Glutamatergic neuron (in vitro differentiated cells): ENCODE measurements around the gene PDLIM7. TPM values are rescaled to one million over a fixed set of nuclear protein-coding genes. Genes with fewer than 3 reads are reported as not detected.
A peak's percentile ranks its signal among the peaks of the same experiment; 100 is the strongest.

Source experiments
- DNase-seq: peaks from one replicate; pipeline ENCODE4 v3.0.0; 2022
- H3K27ac Mint-ChIP-seq: one replicate; pipeline ENCODE4 v1.8.0; 2020; ENCODE audit warnings: mild to moderate bottlenecking, mixed read lengths, inconsistent platforms; ENCODE audit not compliant: unreplicated experiment
- H3K27me3 Mint-ChIP-seq: one replicate; pipeline ENCODE4 v1.8.0; 2020; ENCODE audit warnings: mild to moderate bottlenecking, moderate library complexity, mixed read lengths, inconsistent platforms; ENCODE audit not compliant: unreplicated experiment
- H3K36me3 Mint-ChIP-seq: one replicate; pipeline ENCODE4 v1.8.0; 2020; ENCODE audit warnings: mild to moderate bottlenecking, mixed read lengths, inconsistent platforms; ENCODE audit not compliant: unreplicated experiment
- H3K4me1 Mint-ChIP-seq: one replicate; pipeline ENCODE4 v1.8.0; 2020; ENCODE audit warnings: mild to moderate bottlenecking, low read depth, mixed read lengths, inconsistent platforms; ENCODE audit not compliant: unreplicated experiment
- H3K4me3 Mint-ChIP-seq: one replicate; pipeline ENCODE4 v1.8.0; 2020; ENCODE audit warnings: mild to moderate bottlenecking, mixed read lengths, inconsistent platforms; ENCODE audit not compliant: unreplicated experiment
- H3K9me3 Mint-ChIP-seq: one replicate; pipeline ENCODE4 v1.8.0; 2020; ENCODE audit warnings: mild to moderate bottlenecking, moderate library complexity, mixed read lengths, inconsistent platforms; ENCODE audit not compliant: unreplicated experiment
- CTCF ChIP-seq: fragments of 200-600 bp; sonication (generic); IDR thresholded peaks from one replicate; pipeline ENCODE4 v1.5.0; 2021; ENCODE audit not compliant: partially characterized antibody, unreplicated experiment
- total RNA-seq: library from RNA; stranded (reverse); fragmentation: NEBNext Ultra II Directional; extraction: Animal tissue kit (Norgen Biotek cat#: 25700); gene quantifications from one replicate; pipeline ENCODE4 v1.2.1, GENCODE V29; 2021; ENCODE audit not compliant: unreplicated experiment

Gene PDLIM7
- total RNA-seq, 1 donor from 2014 or later, result 430 TPM

GRCh38 chr5:177462021-177462670 lies 35.3 kb downstream of the PDLIM7 start:
- peaks cover 16% of the 10 kb centered on the region for H3K36me3 Mint-ChIP-seq
- H3K27me3 Mint-ChIP-seq, result peaks cover 39% of the 10 kb centered on the region
- H3K9me3 Mint-ChIP-seq, result peaks cover 38% of the 10 kb centered on the region
- TF ChIP-seq CTCF, result no peak
- peaks cover 17% of the 10 kb centered on the region for H3K4me1 Mint-ChIP-seq
- no peak overlapping the region for H3K4me3 Mint-ChIP-seq
- H3K27ac Mint-ChIP-seq, result peak overlapping the region; percentile 93
- no peak for DNase-seq

- H3K4me3 Mint-ChIP-seq, result peak overlapping the region; percentile 74
- H3K36me3 Mint-ChIP-seq, result peaks cover 6% of the 10 kb centered on the region
- TF ChIP-seq CTCF, result no peak
These were observed 37.4 kb downstream of the PDLIM7 start for GRCh38 chr5:177459819-177460628.

GRCh38 chr5:177459357-177459756 lies 38.0 kb downstream of the PDLIM7 start:
- Mint-ChIP-seq H3K4me1 (peaks cover 19% of the 10 kb centered on the region), H3K27ac (peak overlapping the region; percentile 59), H3K27me3 (peaks cover 33% of the 10 kb centered on the region), H3K9me3 (peaks cover 35% of the 10 kb centered on the region), H3K4me3 (peak overlapping the region; percentile 74), H3K36me3 (peaks cover 5% of the 10 kb centered on the region)
- no peak for DNase-seq
- TF ChIP-seq CTCF, result no peak

More at GRCh38 chr5:177459819-177460628, 37.4 kb downstream of the PDLIM7 start:
- DNase-seq, result no peak
- Mint-ChIP-seq H3K27ac (peak overlapping the region; percentile 73), H3K4me1 (peaks cover 19% of the 10 kb centered on the region), H3K27me3 (peaks cover 31% of the 10 kb centered on the region), H3K9me3 (peaks cover 33% of the 10 kb centered on the region)

GRCh38 chr5:177458912-177459350 lies 38.5 kb downstream of the PDLIM7 start:
- peak; percentile 58 for DNase-seq
- Mint-ChIP-seq H3K9me3 (peaks cover 36% of the 10 kb centered on the region), H3K36me3 (peaks cover 5% of the 10 kb centered on the region), H3K4me1 (peaks cover 19% of the 10 kb centered on the region), H3K27ac (peak overlapping the region; percentile 43), H3K27me3 (peaks cover 34% of the 10 kb centered on the region), H3K4me3 (no peak overlapping the region)
- TF ChIP-seq CTCF, result no peak
